ENCODE results near the gene UPF2.

DNA sequence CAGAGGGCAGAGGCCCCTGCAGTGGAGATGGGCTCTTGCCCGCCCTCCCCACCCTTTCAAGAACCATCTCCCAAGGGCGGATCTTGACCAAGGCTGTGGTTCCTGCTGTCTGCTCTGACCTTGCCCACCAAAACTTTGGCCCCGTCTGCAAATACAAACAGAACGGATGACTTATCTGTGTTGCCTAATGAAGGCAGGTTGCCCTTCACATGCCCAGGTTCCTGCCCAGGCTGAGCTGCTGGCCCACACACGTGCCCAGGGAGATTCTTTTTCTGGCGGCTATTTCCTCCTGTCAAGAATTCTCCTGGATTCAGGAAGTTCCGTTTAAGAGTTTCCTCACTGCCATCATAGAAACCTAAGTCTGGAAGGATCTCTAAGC lies 141.2 kb downstream of the UPF2 start:
- no peak for TF ChIP-seq CTCF (IDR thresholded peaks at IDR 0.05; ENCODE audit: poor library complexity, severe bottlenecking)
- TF ChIP-seq EP300 (conservative IDR thresholded peaks at IDR 0.05; ENCODE audit: poor library complexity, severe bottlenecking), result no peak
- no peak for TF ChIP-seq EZH2 (IDR thresholded peaks at IDR 0.05; ENCODE audit: borderline replicate concordance, insufficient read depth, low read length, poor library complexity, severe bottlenecking)
- TF ChIP-seq MXI1 (conservative IDR thresholded peaks at IDR 0.05; ENCODE audit: poor library complexity, severe bottlenecking), result no peak
